NCI-H2196 (cell line): ENCODE measurements around the gene PTTG1IP.

Experiments used
- DNase-seq: peaks from one replicate; lab custom pipeline; 2025; ENCODE audit not compliant: unreplicated experiment; lab: John Stamatoyannopoulos, UW

Gene PTTG1IP

GRCh38 chr21:44812640-44813039 lies 60.9 kb downstream of the PTTG1IP start:
- DNase-seq = no peak

GRCh38 chr21:44810779-44811178 lies 62.7 kb downstream of the PTTG1IP start:
- DNase-seq = no peak

- no peak for DNase-seq
These were observed 67.6 kb downstream of the PTTG1IP start for GRCh38 chr21:44805859-44806258.

- no peak for DNase-seq
These were observed 68.3 kb downstream of the PTTG1IP start for GRCh38 chr21:44805226-44805625.

- no peak for DNase-seq
These were observed 68.7 kb downstream of the PTTG1IP start for GRCh38 chr21:44804762-44805161.

GRCh38 chr21:44803651-44804050 lies 69.8 kb downstream of the PTTG1IP start:
- DNase-seq = no peak

GRCh38 chr21:44802396-44803153 lies 70.9 kb downstream of the PTTG1IP start:
- DNase-seq = peak; percentile 4

- DNase-seq = peak; percentile 79
These were observed 71.8 kb downstream of the PTTG1IP start, which contains the start of gene UBE2G2 for GRCh38 chr21:44801468-44802395. Gene UBE2G2, minus strand, starts transcription at chr21:44801820. Its CDS starts 72 bp downstream, at chr21:44801748.

GRCh38 chr21:44800971-44801467 lies 72.5 kb downstream of the PTTG1IP start:
- DNase-seq = peak; percentile 28

- no peak for DNase-seq
These were observed 73.4 kb downstream of the PTTG1IP start for GRCh38 chr21:44800103-44800502.

- DNase-seq = no peak
These were observed 73.8 kb downstream of the PTTG1IP start for GRCh38 chr21:44799646-44800045.
